OCI-LY1 (cell line): ENCODE results near the gene TMEM140.
"Not testable (repeated sequence)": the region's sequence is repeated elsewhere in the genome, so short reads cannot be mapped to it uniquely, and the experiment has no call there.

Experiments
- H2AFZ ChIP-seq: fragments of 200-600 bp; sonication (generic), shearing (Covaris generic); 2 replicates; pipeline ENCODE4 v1.6.0; 2014; ENCODE audit warnings: antibody characterized with exemption, mild to moderate bottlenecking, low read length
- H3F3A ChIP-seq: fragments of 200-600 bp; sonication (generic), shearing (Covaris generic); 2 replicates; pipeline ENCODE4 v1.6.0; 2014; ENCODE audit warnings: mild to moderate bottlenecking, antibody characterized with exemption, low read length, moderate library complexity; ENCODE audit not compliant: insufficient read depth
- H3K27ac ChIP-seq: fragments of 200-600 bp; sonication (generic); 2 replicates; pipeline ENCODE4 v1.5.1; 2014; ENCODE audit warnings: low read length, mixed run types, mild to moderate bottlenecking, low read depth; ENCODE audit not compliant: poor library complexity, severe bottlenecking
- H3K27me3 ChIP-seq: fragments of 200-600 bp; sonication (generic); 2 replicates; pipeline ENCODE4 v1.6.0; 2014; ENCODE audit warnings: antibody characterized with exemption, mild to moderate bottlenecking, low read length, moderate library complexity; ENCODE audit not compliant: insufficient read depth
- H3K36me3 ChIP-seq: fragments of 200-600 bp; sonication (generic); 2 replicates; pipeline ENCODE4 v1.6.1; 2014; ENCODE audit warnings: mild to moderate bottlenecking, antibody characterized with exemption, low read length, moderate library complexity, mixed read lengths; ENCODE audit not compliant: insufficient read depth
- H3K4me1 ChIP-seq: fragments of 200-600 bp; sonication (generic); 2 replicates; pipeline ENCODE4 v1.5.1; 2014; ENCODE audit warnings: mild to moderate bottlenecking, low read length, moderate library complexity; ENCODE audit not compliant: insufficient read depth, severe bottlenecking
- H3K4me2 ChIP-seq: fragments of 200-600 bp; sonication (generic), shearing (Covaris generic); 2 replicates; pipeline ENCODE4 v1.6.1; 2014; ENCODE audit warnings: low read length
- H3K4me3 ChIP-seq: fragments of 200-600 bp; sonication (generic); 2 replicates; pipeline ENCODE4 v1.5.1; 2014; ENCODE audit warnings: low read length, low read depth, mild to moderate bottlenecking, mixed read lengths; ENCODE audit not compliant: poor library complexity, severe bottlenecking
- H3K79me2 ChIP-seq: fragments of 200-600 bp; shearing (Covaris generic); 2 replicates; pipeline ENCODE4 v1.6.1; 2016; ENCODE audit warnings: mixed run types, low read length, mixed read lengths; ENCODE audit not compliant: insufficient read depth
- H3K9ac ChIP-seq: fragments of 200-600 bp; sonication (generic), shearing (Covaris generic); 2 replicates; pipeline ENCODE4 v1.6.1; 2014; ENCODE audit warnings: mild to moderate bottlenecking, low read length, mixed read lengths
- H3K9me2 ChIP-seq: fragments of 200-600 bp; sonication (generic), shearing (Covaris generic); 2 replicates; pipeline ENCODE4 v1.6.1; 2014; ENCODE audit warnings: low read depth, mild to moderate bottlenecking, low read length, mixed read lengths
- H3K9me3 ChIP-seq: fragments of 200-600 bp; shearing (Covaris generic); 2 replicates; pipeline ENCODE4 v1.6.1; 2014; ENCODE audit warnings: low read length, mixed read lengths
- H4K20me1 ChIP-seq: fragments of 200-600 bp; sonication (generic), shearing (Covaris generic); 2 replicates; pipeline ENCODE4 v1.6.0; 2016; ENCODE audit warnings: mild to moderate bottlenecking, low read length; ENCODE audit not compliant: insufficient read depth
- EZH2 ChIP-seq: fragments of 200-600 bp; sonication (generic), shearing (Covaris generic); IDR thresholded peaks from 2 replicates; pipeline ENCODE4 v1.8.0; 2017; ENCODE audit warnings: borderline replicate concordance, mixed run types, mild to moderate bottlenecking, antibody characterized with exemption, low read length, moderate library complexity, mixed read lengths
- TF ChIP-seq, protein P1 (sequence below): fragments of 200-600 bp; sonication (generic), shearing (Covaris generic); IDR thresholded peaks from 2 replicates; pipeline ENCODE4 v1.5.1; 2017; ENCODE audit warnings: mild to moderate bottlenecking, antibody characterized with exemption, low read length, moderate library complexity, mixed read lengths

The TMEM140 gene

DNA sequence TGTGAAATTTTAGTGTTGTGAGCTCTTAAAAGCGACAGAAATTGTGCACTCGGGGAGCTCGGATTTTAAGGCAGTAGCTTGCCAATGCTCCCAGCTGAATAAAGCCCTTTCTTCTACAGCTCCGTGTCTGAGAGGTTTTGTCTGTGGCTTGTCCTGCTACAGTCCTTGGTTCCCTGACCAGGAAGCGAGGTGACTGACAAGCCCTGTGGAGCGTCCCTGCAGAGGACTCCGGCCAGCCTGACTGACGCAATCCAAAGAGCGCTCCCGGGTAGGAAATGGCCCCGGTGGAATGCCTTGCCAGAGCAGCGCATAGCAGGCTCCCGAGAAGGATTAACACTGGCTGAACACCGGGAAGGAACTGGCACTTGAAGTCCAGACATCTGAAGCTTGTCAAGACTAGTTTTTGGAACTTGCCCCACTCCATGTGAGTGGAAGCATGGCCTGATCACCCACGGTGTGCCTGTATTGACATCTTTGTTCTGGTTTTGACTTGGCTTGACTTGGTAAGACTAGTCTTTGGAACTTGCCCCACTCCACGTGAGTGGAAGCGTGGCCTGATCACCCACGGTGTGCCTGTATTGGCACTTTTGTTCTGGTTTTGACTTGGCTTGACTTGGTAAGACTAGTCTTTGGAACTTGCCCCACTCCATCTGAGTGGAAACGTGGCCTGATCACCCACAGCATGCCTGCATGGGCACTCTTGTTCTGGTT, 23.9 kb downstream of the TMEM140 start:
- H3F3A ChIP-seq, H3K79me2 ChIP-seq, H3K27me3 ChIP-seq, H4K20me1 ChIP-seq, H3K9me3 ChIP-seq, H3K9me2 ChIP-seq: not testable (repeated sequence)
- peak overlapping the region; percentile 91 for H3K4me3 ChIP-seq
- peaks cover 34% of the 10 kb centered on the region for H3K4me1 ChIP-seq
- peaks cover 22% of the 10 kb centered on the region for H3K36me3 ChIP-seq
- H3K27ac ChIP-seq = peak overlapping the region; percentile 92
- H3K9ac ChIP-seq = peak overlapping the region; percentile 28; the same call in 1 of the 2 replicates
- peak overlapping the region; percentile 91 for H3K4me2 ChIP-seq
- peak overlapping the region; percentile 39; the same call in 1 of the 2 replicates for H2AFZ ChIP-seq

DNA sequence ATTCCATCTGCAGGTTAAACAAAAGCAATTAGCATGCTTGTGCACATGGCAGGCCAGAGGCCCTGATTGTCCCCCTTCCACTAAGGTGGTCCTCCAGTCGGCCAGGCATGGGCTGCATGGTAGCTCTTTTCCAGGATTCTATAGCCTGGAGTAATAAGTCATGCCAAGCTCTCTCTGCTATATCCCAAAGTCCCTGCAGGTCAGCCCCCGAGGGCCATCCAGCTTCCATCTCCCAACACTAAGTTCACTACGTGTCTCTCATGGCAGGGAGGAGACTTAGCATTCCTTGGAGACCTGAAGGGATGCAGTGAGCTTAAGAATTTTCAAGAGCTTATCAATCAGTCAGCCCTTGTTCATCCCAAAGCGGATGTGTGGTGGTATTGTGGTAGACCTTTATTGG, 26.0 kb downstream of the TMEM140 start:
- H3K9ac ChIP-seq, H3K79me2 ChIP-seq, H3K27ac ChIP-seq, H3K9me2 ChIP-seq, H2AFZ ChIP-seq, H3K36me3 ChIP-seq, H3F3A ChIP-seq, H3K4me3 ChIP-seq, H4K20me1 ChIP-seq, H3K9me3 ChIP-seq, H3K27me3 ChIP-seq, H3K4me2 ChIP-seq: not testable (repeated sequence)
- peaks cover 27% of the 10 kb centered on the region for H3K4me1 ChIP-seq

DNA sequence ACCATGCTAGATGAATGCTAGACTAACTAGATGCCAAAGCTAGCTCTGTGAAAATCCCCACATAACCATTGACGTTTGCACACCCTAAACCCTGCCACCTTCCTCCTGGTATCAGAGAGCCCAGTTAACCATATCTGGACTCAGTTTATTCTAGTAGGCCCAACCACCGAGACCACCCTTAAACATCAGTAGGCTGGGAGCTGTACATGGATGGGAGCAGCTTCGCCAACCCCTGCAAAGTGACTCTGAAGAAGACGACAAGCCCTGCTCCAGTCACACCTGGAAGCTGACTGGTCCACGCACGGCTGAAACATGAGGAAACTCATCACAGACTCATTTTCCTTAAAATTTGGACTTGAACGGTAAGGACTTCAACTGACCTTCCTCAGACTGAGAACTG, 27.1 kb downstream of the TMEM140 start:
- Histone ChIP-seq H3K4me3 (no peak overlapping the region), H3K9ac (no peak overlapping the region), H3K9me3 (no peaks in the 10 kb centered on the region), H3K4me1 (peaks cover 17% of the 10 kb centered on the region), H3K79me2 (no peaks in the 10 kb centered on the region), H3F3A (no peaks in the 10 kb centered on the region), H4K20me1 (no peaks in the 10 kb centered on the region), H2AFZ (no peak overlapping the region), H3K4me2 (no peak overlapping the region), H3K36me3 (no peaks in the 10 kb centered on the region), H3K27me3 (no peaks in the 10 kb centered on the region), H3K9me2 (no peaks in the 10 kb centered on the region), H3K27ac (no peak overlapping the region)
- no peak for TF ChIP-seq EZH2
- TF ChIP-seq, protein P1, sequence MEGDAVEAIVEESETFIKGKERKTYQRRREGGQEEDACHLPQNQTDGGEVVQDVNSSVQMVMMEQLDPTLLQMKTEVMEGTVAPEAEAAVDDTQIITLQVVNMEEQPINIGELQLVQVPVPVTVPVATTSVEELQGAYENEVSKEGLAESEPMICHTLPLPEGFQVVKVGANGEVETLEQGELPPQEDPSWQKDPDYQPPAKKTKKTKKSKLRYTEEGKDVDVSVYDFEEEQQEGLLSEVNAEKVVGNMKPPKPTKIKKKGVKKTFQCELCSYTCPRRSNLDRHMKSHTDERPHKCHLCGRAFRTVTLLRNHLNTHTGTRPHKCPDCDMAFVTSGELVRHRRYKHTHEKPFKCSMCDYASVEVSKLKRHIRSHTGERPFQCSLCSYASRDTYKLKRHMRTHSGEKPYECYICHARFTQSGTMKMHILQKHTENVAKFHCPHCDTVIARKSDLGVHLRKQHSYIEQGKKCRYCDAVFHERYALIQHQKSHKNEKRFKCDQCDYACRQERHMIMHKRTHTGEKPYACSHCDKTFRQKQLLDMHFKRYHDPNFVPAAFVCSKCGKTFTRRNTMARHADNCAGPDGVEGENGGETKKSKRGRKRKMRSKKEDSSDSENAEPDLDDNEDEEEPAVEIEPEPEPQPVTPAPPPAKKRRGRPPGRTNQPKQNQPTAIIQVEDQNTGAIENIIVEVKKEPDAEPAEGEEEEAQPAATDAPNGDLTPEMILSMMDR = no peak

DNA sequence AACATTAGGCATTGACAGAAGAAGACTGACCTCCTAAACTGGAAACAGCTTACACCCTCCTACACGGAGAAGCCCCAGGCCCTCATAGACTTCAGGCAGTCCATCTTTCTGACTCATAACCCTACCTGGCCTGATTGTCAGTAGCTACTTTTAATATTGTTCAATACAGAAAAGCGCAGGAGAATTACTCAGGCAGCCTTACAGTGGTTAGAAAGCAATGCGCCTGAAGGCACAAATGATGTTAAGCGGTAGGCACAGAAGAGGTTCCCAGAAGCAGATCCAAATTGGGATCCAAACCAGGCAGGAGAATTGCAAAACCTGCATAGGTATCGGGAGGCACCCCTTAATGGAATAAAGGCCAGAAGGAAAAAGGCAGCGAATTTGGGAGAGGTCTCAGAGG, 28.1 kb downstream of the TMEM140 start:
- no peaks in the 10 kb centered on the region for H3K79me2 ChIP-seq
- peaks cover 16% of the 10 kb centered on the region for H3K4me1 ChIP-seq
- H3K4me3 ChIP-seq = no peak overlapping the region
- no peak overlapping the region for H3K4me2 ChIP-seq
- H3K9me2 ChIP-seq = no peaks in the 10 kb centered on the region
- H3K9ac ChIP-seq = no peak overlapping the region
- H3K36me3 ChIP-seq = peaks cover 2% of the 10 kb centered on the region; the same call in 1 of the 2 replicates
- TF ChIP-seq, protein P1 = no peak
- no peak for TF ChIP-seq EZH2
- H3K9me3 ChIP-seq = peaks cover 3% of the 10 kb centered on the region
- no peaks in the 10 kb centered on the region for H3K27me3 ChIP-seq
- H3K27ac ChIP-seq = no peak overlapping the region
- H2AFZ ChIP-seq = no peak overlapping the region
- no peaks in the 10 kb centered on the region for H3F3A ChIP-seq
- no peaks in the 10 kb centered on the region for H4K20me1 ChIP-seq
